Type B pancreatic cell (in vitro differentiated cells): Measurements from ENCODE around the gene RNASE8. TPM values are rescaled to one million over a fixed set of nuclear protein-coding genes. Genes with fewer than 3 reads are reported as not detected.
A peak's percentile ranks its signal among the peaks of the same experiment; 100 is the strongest.

ENCODE experiments used
- DNase-seq: peaks from one replicate; pipeline ENCODE4 v3.0.0; 2021; ENCODE audit warnings: mixed read lengths; ENCODE audit not compliant: unreplicated experiment; ENCODE audit errors: extremely low spot score
- H3K27ac Mint-ChIP-seq: 2 replicates; pipeline ENCODE4 v1.8.0; 2021; ENCODE audit warnings: mild to moderate bottlenecking, mixed read lengths
- H3K27me3 Mint-ChIP-seq: 2 replicates; pipeline ENCODE4 v1.8.0; 2021; ENCODE audit warnings: mixed read lengths
- H3K36me3 Mint-ChIP-seq: 2 replicates; pipeline ENCODE4 v1.8.0; 2021; ENCODE audit warnings: mixed read lengths
- H3K4me1 Mint-ChIP-seq: one replicate; pipeline ENCODE4 v1.8.0; 2021; ENCODE audit warnings: mixed read lengths; ENCODE audit not compliant: unreplicated experiment
- H3K4me3 Mint-ChIP-seq: 2 replicates; pipeline ENCODE4 v1.8.0; 2021; ENCODE audit warnings: mild to moderate bottlenecking, mixed read lengths
- H3K9me3 Mint-ChIP-seq: 2 replicates; pipeline ENCODE4 v1.8.0; 2021; ENCODE audit warnings: mixed read lengths
- total RNA-seq: library from RNA; stranded (reverse); gene quantifications from 2 replicates; pipeline ENCODE4 v1.2.1, GENCODE V29; 2021; ENCODE audit warnings: low replicate concordance
- TF ChIP-seq, protein P1 (sequence below): fragments of 200-600 bp; sonication (generic); conservative IDR thresholded peaks from 2 replicates; pipeline ENCODE4 v1.5.0; 2021; ENCODE audit warnings: antibody characterized with exemption, mild to moderate bottlenecking

Gene RNASE8
- total RNA-seq, 1 donor from 2014 or later: not detected

DNA sequence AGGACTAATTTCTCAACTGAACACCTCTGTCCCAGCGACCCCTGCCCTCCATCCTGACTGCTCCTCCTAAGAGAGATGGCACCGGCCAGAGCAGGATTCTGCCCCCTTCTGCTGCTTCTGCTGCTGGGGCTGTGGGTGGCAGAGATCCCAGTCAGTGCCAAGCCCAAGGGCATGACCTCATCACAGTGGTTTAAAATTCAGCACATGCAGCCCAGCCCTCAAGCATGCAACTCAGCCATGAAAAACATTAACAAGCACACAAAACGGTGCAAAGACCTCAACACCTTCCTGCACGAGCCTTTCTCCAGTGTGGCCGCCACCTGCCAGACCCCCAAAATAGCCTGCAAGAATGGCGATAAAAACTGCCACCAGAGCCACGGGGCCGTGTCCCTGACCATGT is 14.7 kb upstream of the RNASE8 start:
- no peaks in the 10 kb centered on the region for H3K36me3 Mint-ChIP-seq
- H3K4me3 Mint-ChIP-seq: no peak overlapping the region
- H3K4me1 Mint-ChIP-seq: peaks cover 25% of the 10 kb centered on the region
- TF ChIP-seq, protein P1, sequence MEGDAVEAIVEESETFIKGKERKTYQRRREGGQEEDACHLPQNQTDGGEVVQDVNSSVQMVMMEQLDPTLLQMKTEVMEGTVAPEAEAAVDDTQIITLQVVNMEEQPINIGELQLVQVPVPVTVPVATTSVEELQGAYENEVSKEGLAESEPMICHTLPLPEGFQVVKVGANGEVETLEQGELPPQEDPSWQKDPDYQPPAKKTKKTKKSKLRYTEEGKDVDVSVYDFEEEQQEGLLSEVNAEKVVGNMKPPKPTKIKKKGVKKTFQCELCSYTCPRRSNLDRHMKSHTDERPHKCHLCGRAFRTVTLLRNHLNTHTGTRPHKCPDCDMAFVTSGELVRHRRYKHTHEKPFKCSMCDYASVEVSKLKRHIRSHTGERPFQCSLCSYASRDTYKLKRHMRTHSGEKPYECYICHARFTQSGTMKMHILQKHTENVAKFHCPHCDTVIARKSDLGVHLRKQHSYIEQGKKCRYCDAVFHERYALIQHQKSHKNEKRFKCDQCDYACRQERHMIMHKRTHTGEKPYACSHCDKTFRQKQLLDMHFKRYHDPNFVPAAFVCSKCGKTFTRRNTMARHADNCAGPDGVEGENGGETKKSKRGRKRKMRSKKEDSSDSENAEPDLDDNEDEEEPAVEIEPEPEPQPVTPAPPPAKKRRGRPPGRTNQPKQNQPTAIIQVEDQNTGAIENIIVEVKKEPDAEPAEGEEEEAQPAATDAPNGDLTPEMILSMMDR: no peak
- H3K27me3 Mint-ChIP-seq: peaks cover 7% of the 10 kb centered on the region
- H3K9me3 Mint-ChIP-seq: no peaks in the 10 kb centered on the region
- no peak for DNase-seq
- H3K27ac Mint-ChIP-seq: no peak overlapping the region

GRCh38 chr14:21043387-21043973 is 14.1 kb upstream of the RNASE8 start:
- no peak overlapping the region for H3K27ac Mint-ChIP-seq
- H3K4me3 Mint-ChIP-seq: no peak overlapping the region
- no peak for DNase-seq
- H3K4me1 Mint-ChIP-seq: peaks cover 22% of the 10 kb centered on the region
- H3K27me3 Mint-ChIP-seq: peaks cover 7% of the 10 kb centered on the region
- H3K36me3 Mint-ChIP-seq: no peaks in the 10 kb centered on the region
- H3K9me3 Mint-ChIP-seq: no peaks in the 10 kb centered on the region
- TF ChIP-seq, protein P1: no peak

- Mint-ChIP-seq H3K27ac (no peak overlapping the region), H3K27me3 (peaks cover 7% of the 10 kb centered on the region), H3K4me3 (peak overlapping the region; percentile 40), H3K9me3 (no peaks in the 10 kb centered on the region), H3K4me1 (peaks cover 22% of the 10 kb centered on the region), H3K36me3 (no peaks in the 10 kb centered on the region)
- no peak for DNase-seq
- TF ChIP-seq, protein P1: no peak
Observed at GRCh38 chr14:21043974-21044618, 13.5 kb upstream of the RNASE8 start.

DNA sequence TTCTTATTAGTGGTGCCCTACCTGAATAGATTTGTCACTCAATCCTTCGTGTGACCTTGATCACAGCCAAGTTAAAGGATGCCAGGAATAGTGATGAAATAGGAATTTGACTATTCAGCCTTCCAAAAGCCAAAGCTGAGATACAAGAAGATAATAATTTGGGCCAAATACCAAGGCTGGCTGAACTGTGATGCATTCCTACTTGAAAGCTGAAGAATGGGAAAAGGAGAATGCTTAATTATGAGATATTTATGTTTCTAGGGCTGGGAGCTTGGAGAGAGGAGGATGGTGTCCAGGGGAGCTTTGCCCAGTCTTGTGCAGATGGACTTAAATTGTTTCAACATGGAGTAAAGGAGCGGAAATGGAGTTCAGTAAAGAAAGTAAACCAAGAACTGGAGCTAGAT is 10.2 kb upstream of the RNASE8 start:
- TF ChIP-seq, protein P1: no peak
- H3K36me3 Mint-ChIP-seq: no peaks in the 10 kb centered on the region
- no peak for DNase-seq
- no peak overlapping the region for H3K4me3 Mint-ChIP-seq
- H3K27ac Mint-ChIP-seq: no peak overlapping the region
- H3K4me1 Mint-ChIP-seq: peaks cover 11% of the 10 kb centered on the region
- H3K9me3 Mint-ChIP-seq: no peaks in the 10 kb centered on the region
- peaks cover 5% of the 10 kb centered on the region for H3K27me3 Mint-ChIP-seq

DNA sequence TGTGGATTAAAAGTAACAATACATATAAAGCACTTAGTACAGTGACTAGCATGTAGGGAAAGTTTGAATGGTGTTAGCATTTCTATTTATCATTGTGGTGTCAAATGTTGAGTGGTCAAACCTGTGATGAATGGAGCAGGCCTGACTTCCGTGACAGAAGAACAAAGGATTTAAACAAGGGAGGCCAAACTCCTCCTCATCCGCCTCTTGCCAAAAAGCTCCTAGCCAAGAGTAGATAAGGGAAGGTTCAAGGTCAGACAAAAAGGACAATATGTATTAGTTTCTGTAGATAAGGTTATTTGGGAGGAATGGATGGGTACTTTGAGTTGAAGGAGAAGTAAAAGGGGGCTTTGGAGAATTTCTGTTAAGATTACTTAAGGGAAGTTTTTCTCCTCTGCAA is 9.0 kb upstream of the RNASE8 start:
- TF ChIP-seq, protein P1: no peak
- Mint-ChIP-seq H3K4me1 (peaks cover 11% of the 10 kb centered on the region), H3K4me3 (no peak overlapping the region), H3K36me3 (no peaks in the 10 kb centered on the region), H3K27ac (no peak overlapping the region), H3K9me3 (no peaks in the 10 kb centered on the region), H3K27me3 (peaks cover 2% of the 10 kb centered on the region)
- no peak for DNase-seq
